NB4 (cell line): ENCODE results near the gene C6orf58.

Source experiments
- DNase-seq: peaks from one replicate; pipeline ENCODE4 v3.0.0; 2010; ENCODE audit warnings: low read depth
- H3K4me3 ChIP-seq: one replicate; pipeline ENCODE4 v1.5.1; 2011; ENCODE audit warnings: mild to moderate bottlenecking, low read depth, low read length, moderate library complexity
- MAX ChIP-seq: IDR thresholded peaks from 2 replicates; pipeline ENCODE4 v1.6.1; 2011; ENCODE audit warnings: low read depth, low read length
- MYC ChIP-seq: IDR thresholded peaks from 2 replicates; pipeline ENCODE4 v1.6.1; 2011; ENCODE audit warnings: low read depth, low read length
- POLR2A ChIP-seq: IDR thresholded peaks from 2 replicates; pipeline ENCODE4 v1.6.1; 2011; ENCODE audit warnings: mild to moderate bottlenecking; ENCODE audit not compliant: insufficient read length; ENCODE audit errors: extremely low read depth
- TF ChIP-seq, protein P1 (sequence below): IDR thresholded peaks from one replicate; pipeline ENCODE4 v1.5.1; 2012; ENCODE audit warnings: low read depth, low read length

C6orf58 gene

DNA sequence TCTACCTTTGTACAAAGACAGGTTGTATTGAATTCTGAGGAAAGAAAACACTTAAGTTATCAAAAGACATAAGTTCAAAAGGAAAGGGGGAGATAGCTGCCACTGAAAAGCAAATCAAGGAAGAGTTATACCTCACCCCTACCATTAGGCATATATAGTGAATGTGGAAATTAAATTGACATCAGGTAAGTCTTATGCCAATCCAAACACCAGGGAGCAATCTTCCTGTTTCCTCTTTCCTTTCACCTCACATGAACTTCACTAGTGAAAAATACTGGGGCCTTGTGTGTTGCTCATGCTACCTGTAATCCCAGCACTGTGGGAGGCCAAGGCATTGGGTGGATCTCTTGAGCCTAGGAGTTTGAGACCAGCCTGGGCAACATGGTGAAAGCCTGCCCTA lies 10.9 kb upstream of the C6orf58 start:
- DNase-seq = no peak

DNA sequence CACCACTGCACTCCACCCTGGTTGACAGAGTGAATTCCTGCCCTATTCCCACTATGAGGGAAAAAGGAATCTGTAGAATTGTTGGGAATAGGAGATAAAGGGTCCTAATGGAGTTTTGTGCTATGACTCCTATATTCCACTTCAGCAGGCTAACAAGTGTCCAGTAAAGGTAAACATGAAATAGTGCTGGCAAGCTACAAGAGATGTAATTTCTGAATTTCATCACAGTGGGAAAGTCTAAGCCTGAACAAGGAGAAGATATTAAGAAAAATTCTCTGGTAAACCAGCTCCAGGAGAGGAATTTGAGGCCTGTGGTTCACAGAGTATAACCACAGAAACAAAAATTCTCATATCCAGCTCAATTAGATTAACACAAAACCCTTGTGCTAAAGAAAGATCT lies 10.3 kb upstream of the C6orf58 start:
- no peak overlapping the region for H3K4me3 ChIP-seq
- DNase-seq = no peak
- no peak for TF ChIP-seq MAX
- TF ChIP-seq, protein P1, sequence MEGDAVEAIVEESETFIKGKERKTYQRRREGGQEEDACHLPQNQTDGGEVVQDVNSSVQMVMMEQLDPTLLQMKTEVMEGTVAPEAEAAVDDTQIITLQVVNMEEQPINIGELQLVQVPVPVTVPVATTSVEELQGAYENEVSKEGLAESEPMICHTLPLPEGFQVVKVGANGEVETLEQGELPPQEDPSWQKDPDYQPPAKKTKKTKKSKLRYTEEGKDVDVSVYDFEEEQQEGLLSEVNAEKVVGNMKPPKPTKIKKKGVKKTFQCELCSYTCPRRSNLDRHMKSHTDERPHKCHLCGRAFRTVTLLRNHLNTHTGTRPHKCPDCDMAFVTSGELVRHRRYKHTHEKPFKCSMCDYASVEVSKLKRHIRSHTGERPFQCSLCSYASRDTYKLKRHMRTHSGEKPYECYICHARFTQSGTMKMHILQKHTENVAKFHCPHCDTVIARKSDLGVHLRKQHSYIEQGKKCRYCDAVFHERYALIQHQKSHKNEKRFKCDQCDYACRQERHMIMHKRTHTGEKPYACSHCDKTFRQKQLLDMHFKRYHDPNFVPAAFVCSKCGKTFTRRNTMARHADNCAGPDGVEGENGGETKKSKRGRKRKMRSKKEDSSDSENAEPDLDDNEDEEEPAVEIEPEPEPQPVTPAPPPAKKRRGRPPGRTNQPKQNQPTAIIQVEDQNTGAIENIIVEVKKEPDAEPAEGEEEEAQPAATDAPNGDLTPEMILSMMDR = no peak
- TF ChIP-seq POLR2A = no peak
- no peak for TF ChIP-seq MYC

More for the DNA sequence above, 10.9 kb upstream of the C6orf58 start:
- no peak overlapping the region for H3K4me3 ChIP-seq
- TF ChIP-seq POLR2A (no peak), MYC (no peak), MAX (no peak)
- TF ChIP-seq, protein P1 = no peak

- DNase-seq = no peak
These were observed 9.5 kb upstream of the C6orf58 start for GRCh38 chr6:127567476-127567875.

DNA sequence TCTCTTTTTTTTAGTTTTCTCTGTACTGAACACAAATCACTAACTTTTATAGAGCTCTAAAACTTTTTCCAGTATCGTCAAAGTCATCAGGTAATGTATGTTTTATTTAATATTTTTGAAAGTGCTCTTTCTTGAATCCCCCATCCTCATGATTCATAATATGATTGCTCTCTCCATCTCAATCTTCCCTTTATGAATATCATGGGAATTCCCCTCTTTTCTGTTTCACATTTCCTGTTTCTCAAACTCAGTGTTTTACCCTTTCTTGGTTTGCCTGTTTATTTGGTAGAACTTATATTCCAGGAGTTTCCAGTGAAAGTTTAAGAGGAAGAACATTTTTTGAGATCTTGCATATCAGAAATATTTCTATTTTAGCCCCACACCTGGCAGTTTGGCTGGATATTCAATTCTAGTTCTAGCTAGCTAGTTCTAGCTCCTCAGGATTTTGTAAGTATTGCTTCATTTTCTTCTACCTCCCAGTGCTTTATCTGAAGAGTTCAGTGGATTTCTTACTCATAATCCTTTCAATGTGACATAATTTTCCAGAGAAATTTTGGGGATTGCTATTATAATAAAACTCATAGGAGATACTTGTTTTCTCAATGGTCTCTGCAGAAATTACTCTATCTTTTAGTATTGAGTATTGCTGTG lies 6.1 kb upstream of the C6orf58 start:
- DNase-seq = no peak
- no peak overlapping the region for H3K4me3 ChIP-seq
- TF ChIP-seq, protein P1 = no peak
- TF ChIP-seq POLR2A (no peak), MAX (no peak), MYC (no peak)

More at GRCh38 chr6:127567476-127567875, 9.5 kb upstream of the C6orf58 start:
- TF ChIP-seq MYC = no peak
- no peak for TF ChIP-seq POLR2A
- TF ChIP-seq MAX = no peak
- TF ChIP-seq, protein P1 = no peak
- no peak overlapping the region for H3K4me3 ChIP-seq

DNA sequence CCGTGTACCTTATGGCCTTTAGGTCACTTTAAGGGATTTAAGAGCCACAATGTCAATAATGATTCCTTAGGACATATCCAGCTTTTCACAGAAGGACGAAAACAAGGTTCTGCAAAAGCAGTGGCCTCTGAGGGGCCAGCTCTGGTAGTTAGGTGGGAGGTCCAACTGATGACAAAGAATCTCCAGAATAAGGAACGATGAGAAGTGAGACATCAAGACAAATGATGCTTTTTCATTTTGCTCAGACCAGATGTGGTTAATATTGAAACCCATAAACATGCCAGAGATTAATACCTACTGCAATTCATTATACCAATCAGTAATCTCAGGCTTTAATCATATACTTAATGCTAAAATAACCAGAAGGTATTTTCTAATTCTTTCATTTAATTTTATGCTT lies 1.9 kb downstream of the C6orf58 start:
- no peak for DNase-seq
- no peak for TF ChIP-seq MYC
- H3K4me3 ChIP-seq = no peak overlapping the region

DNA sequence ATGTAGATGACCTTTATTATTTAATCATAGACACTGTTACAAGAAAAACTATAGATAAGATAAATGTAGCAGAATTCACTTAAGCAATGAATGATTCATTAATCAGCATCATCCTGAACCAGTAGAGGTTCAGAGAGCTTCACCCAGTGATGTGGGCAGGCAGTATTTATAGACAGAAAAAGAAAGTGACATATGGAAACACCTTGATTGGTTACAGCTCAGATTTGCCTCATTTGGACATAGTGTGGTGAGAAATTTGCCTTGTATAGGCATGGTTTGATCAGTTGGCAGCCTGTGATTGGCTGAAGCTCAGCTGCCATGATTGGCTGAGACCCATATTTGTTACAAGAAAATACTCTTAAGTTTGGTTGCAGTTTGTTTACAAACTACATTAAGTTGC lies 4.6 kb downstream of the C6orf58 start:
- no peak overlapping the region for H3K4me3 ChIP-seq
- DNase-seq = no peak
- TF ChIP-seq MYC = no peak
- no peak for TF ChIP-seq POLR2A
- TF ChIP-seq MAX = no peak
- TF ChIP-seq, protein P1 = no peak
